OCI-LY1 (cell line): ENCODE data around the gene OR2V2.
A peak's percentile ranks its signal among the peaks of the same experiment; 100 is the strongest.
"Not testable (repeated sequence)": the region's sequence is repeated elsewhere in the genome, so short reads cannot be mapped to it uniquely, and the experiment has no call there.

Experiments used
- H2AFZ ChIP-seq: fragments of 200-600 bp; sonication (generic), shearing (Covaris generic); 2 replicates; pipeline ENCODE4 v1.6.0; 2014; ENCODE audit warnings: antibody characterized with exemption, mild to moderate bottlenecking, low read length
- H3F3A ChIP-seq: fragments of 200-600 bp; sonication (generic), shearing (Covaris generic); 2 replicates; pipeline ENCODE4 v1.6.0; 2014; ENCODE audit warnings: mild to moderate bottlenecking, antibody characterized with exemption, low read length, moderate library complexity; ENCODE audit not compliant: insufficient read depth
- H3K27ac ChIP-seq: fragments of 200-600 bp; sonication (generic); 2 replicates; pipeline ENCODE4 v1.5.1; 2014; ENCODE audit warnings: low read length, mixed run types, mild to moderate bottlenecking, low read depth; ENCODE audit not compliant: poor library complexity, severe bottlenecking
- H3K27me3 ChIP-seq: fragments of 200-600 bp; sonication (generic); 2 replicates; pipeline ENCODE4 v1.6.0; 2014; ENCODE audit warnings: antibody characterized with exemption, mild to moderate bottlenecking, low read length, moderate library complexity; ENCODE audit not compliant: insufficient read depth
- H3K36me3 ChIP-seq: fragments of 200-600 bp; sonication (generic); 2 replicates; pipeline ENCODE4 v1.6.1; 2014; ENCODE audit warnings: mild to moderate bottlenecking, antibody characterized with exemption, low read length, moderate library complexity, mixed read lengths; ENCODE audit not compliant: insufficient read depth
- H3K4me1 ChIP-seq: fragments of 200-600 bp; sonication (generic); 2 replicates; pipeline ENCODE4 v1.5.1; 2014; ENCODE audit warnings: mild to moderate bottlenecking, low read length, moderate library complexity; ENCODE audit not compliant: insufficient read depth, severe bottlenecking
- H3K4me2 ChIP-seq: fragments of 200-600 bp; sonication (generic), shearing (Covaris generic); 2 replicates; pipeline ENCODE4 v1.6.1; 2014; ENCODE audit warnings: low read length
- H3K4me3 ChIP-seq: fragments of 200-600 bp; sonication (generic); 2 replicates; pipeline ENCODE4 v1.5.1; 2014; ENCODE audit warnings: low read length, low read depth, mild to moderate bottlenecking, mixed read lengths; ENCODE audit not compliant: poor library complexity, severe bottlenecking
- H3K79me2 ChIP-seq: fragments of 200-600 bp; shearing (Covaris generic); 2 replicates; pipeline ENCODE4 v1.6.1; 2016; ENCODE audit warnings: mixed run types, low read length, mixed read lengths; ENCODE audit not compliant: insufficient read depth
- H3K9ac ChIP-seq: fragments of 200-600 bp; sonication (generic), shearing (Covaris generic); 2 replicates; pipeline ENCODE4 v1.6.1; 2014; ENCODE audit warnings: mild to moderate bottlenecking, low read length, mixed read lengths
- H3K9me2 ChIP-seq: fragments of 200-600 bp; sonication (generic), shearing (Covaris generic); 2 replicates; pipeline ENCODE4 v1.6.1; 2014; ENCODE audit warnings: low read depth, mild to moderate bottlenecking, low read length, mixed read lengths
- H3K9me3 ChIP-seq: fragments of 200-600 bp; shearing (Covaris generic); 2 replicates; pipeline ENCODE4 v1.6.1; 2014; ENCODE audit warnings: low read length, mixed read lengths
- H4K20me1 ChIP-seq: fragments of 200-600 bp; sonication (generic), shearing (Covaris generic); 2 replicates; pipeline ENCODE4 v1.6.0; 2016; ENCODE audit warnings: mild to moderate bottlenecking, low read length; ENCODE audit not compliant: insufficient read depth
- EZH2 ChIP-seq: fragments of 200-600 bp; sonication (generic), shearing (Covaris generic); IDR thresholded peaks from 2 replicates; pipeline ENCODE4 v1.8.0; 2017; ENCODE audit warnings: borderline replicate concordance, mixed run types, mild to moderate bottlenecking, antibody characterized with exemption, low read length, moderate library complexity, mixed read lengths
- TF ChIP-seq, protein P1 (sequence below): fragments of 200-600 bp; sonication (generic), shearing (Covaris generic); IDR thresholded peaks from 2 replicates; pipeline ENCODE4 v1.5.1; 2017; ENCODE audit warnings: mild to moderate bottlenecking, antibody characterized with exemption, low read length, moderate library complexity, mixed read lengths

Gene OR2V2

DNA sequence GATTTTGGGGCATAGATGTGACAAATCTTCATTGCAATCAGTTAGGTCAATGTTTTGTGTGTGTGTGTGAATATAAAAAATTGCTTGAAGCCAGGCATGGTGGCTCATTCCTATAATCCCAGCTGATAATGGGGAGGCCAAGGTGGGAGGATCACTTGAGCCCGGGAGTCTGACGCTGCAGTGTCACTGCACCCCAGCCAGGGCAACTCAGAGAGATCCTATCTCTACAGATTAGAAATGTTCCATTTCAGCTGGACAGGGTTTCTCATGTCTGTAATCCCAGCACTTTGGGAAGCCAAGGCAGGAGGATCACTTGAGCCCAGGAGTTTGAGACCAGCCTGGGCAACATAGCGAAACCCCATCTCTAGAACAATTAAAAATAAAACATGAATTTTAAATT is 11.5 kb downstream of the OR2V2 start:
- Histone ChIP-seq H3F3A (no peaks in the 10 kb centered on the region), H3K79me2 (no peaks in the 10 kb centered on the region), H4K20me1 (no peaks in the 10 kb centered on the region), H3K27me3 (no peaks in the 10 kb centered on the region; the same call in 1 of the 2 replicates), H3K4me3 (no peak overlapping the region), H3K27ac (no peak overlapping the region), H3K4me1 (peaks cover 53% of the 10 kb centered on the region), H3K4me2 (no peak overlapping the region), H3K9ac (no peak overlapping the region), H3K9me2 (no peaks in the 10 kb centered on the region), H3K9me3 (no peaks in the 10 kb centered on the region), H2AFZ (no peak overlapping the region), H3K36me3 (no peaks in the 10 kb centered on the region)
- TF ChIP-seq, protein P1, sequence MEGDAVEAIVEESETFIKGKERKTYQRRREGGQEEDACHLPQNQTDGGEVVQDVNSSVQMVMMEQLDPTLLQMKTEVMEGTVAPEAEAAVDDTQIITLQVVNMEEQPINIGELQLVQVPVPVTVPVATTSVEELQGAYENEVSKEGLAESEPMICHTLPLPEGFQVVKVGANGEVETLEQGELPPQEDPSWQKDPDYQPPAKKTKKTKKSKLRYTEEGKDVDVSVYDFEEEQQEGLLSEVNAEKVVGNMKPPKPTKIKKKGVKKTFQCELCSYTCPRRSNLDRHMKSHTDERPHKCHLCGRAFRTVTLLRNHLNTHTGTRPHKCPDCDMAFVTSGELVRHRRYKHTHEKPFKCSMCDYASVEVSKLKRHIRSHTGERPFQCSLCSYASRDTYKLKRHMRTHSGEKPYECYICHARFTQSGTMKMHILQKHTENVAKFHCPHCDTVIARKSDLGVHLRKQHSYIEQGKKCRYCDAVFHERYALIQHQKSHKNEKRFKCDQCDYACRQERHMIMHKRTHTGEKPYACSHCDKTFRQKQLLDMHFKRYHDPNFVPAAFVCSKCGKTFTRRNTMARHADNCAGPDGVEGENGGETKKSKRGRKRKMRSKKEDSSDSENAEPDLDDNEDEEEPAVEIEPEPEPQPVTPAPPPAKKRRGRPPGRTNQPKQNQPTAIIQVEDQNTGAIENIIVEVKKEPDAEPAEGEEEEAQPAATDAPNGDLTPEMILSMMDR: no peak
- TF ChIP-seq EZH2: no peak

DNA sequence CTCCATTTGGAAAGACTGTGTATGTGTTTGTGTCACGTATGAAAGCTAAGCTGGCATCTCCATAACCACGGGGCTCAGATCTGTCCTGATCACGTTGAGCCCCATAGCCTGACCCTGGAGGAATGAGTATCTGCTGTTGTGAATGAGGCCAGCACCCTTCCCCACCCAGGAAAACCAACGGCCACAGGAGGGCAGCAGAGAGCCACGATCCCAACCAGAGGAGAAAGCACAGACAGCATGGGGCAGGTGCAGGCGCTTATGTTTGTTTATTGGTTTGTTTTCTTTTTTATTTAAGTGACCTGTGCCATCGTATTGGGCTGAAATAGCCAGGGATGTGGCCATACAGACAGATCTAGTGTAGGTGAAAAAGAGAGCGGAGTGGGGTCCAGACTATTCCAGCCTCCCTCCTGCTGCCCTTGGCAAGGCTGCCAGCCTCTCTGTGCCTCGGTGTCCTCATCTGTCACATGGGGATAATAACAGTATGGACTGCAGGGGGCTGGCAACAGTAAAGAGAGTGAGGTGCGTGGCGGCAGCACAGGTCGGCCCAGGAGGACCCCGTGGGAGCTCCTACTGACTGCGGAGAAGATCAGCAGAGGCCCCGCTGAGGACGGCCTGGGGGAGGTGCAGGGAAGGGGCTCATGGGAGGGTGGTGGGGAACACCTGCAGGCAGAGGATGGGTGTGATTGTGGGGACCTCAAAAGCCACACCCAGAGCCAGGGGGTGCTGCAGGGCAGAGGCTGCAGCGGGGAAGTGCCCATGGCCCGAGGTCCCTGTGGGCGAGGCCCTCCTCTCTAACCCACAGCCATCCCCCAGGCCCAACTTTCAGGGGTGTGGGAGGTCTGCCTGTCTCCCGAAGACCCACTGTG is 12.1 kb downstream of the OR2V2 start:
- TF ChIP-seq, protein P1: peak; percentile 90
- no peak for TF ChIP-seq EZH2
- Histone ChIP-seq H4K20me1 (no peaks in the 10 kb centered on the region), H3K4me1 (peaks cover 53% of the 10 kb centered on the region), H3K36me3 (no peaks in the 10 kb centered on the region), H3K9ac (peak overlapping the region; percentile 68; the same call in 1 of the 2 replicates), H3K9me3 (no peaks in the 10 kb centered on the region), H3K9me2 (no peaks in the 10 kb centered on the region), H3F3A (no peaks in the 10 kb centered on the region), H3K4me3 (peak overlapping the region; percentile 60), H2AFZ (no peak overlapping the region), H3K27me3 (no peaks in the 10 kb centered on the region; the same call in 1 of the 2 replicates), H3K4me2 (peak overlapping the region; percentile 74), H3K27ac (peak overlapping the region; percentile 94), H3K79me2 (no peaks in the 10 kb centered on the region)

DNA sequence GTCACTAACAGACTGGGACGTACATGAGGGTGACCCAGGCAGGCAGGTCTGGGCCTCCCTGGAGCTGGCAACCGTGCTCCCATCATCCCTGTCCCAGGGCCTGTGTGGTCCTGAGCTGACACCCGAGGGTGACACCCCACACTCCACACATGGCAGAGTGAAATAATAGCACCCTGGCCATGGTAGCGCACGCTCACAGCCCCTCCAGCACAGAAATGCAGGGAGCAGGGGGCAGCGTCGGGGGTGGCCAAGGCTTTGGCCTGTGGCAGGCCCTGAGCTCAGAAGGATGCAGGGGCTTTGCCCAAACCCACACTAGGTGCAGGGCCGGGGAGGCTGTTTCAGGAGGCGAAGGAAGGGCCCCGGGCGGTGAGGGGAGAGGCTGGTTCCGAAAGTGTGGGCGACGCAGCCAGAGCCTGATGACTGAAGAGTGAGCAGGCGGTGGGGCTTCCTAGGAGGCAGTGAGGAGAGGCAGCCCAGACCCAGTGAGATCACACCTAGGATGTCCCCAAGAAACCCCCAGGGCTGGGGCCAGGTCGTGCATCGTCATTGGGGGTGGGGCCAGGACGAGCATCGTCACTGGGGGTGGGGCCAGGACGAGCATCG is 12.9 kb downstream of the OR2V2 start:
- no peaks in the 10 kb centered on the region for H3K36me3 ChIP-seq
- peaks cover 54% of the 10 kb centered on the region for H3K4me1 ChIP-seq
- H3K4me3 ChIP-seq: peak overlapping the region; percentile 60
- H2AFZ ChIP-seq: no peak overlapping the region
- H4K20me1 ChIP-seq: no peaks in the 10 kb centered on the region
- H3K27ac ChIP-seq: peak overlapping the region; percentile 94
- TF ChIP-seq EZH2: no peak
- TF ChIP-seq, protein P1: no peak
- no peaks in the 10 kb centered on the region for H3K9me3 ChIP-seq
- no peaks in the 10 kb centered on the region for H3K9me2 ChIP-seq
- H3K9ac ChIP-seq: peak overlapping the region; percentile 68
- no peaks in the 10 kb centered on the region for H3K27me3 ChIP-seq
- peaks cover under 1% of the 10 kb centered on the region; the same call in 1 of the 2 replicates for H3F3A ChIP-seq
- H3K79me2 ChIP-seq: no peaks in the 10 kb centered on the region
- peak overlapping the region; percentile 74 for H3K4me2 ChIP-seq

DNA sequence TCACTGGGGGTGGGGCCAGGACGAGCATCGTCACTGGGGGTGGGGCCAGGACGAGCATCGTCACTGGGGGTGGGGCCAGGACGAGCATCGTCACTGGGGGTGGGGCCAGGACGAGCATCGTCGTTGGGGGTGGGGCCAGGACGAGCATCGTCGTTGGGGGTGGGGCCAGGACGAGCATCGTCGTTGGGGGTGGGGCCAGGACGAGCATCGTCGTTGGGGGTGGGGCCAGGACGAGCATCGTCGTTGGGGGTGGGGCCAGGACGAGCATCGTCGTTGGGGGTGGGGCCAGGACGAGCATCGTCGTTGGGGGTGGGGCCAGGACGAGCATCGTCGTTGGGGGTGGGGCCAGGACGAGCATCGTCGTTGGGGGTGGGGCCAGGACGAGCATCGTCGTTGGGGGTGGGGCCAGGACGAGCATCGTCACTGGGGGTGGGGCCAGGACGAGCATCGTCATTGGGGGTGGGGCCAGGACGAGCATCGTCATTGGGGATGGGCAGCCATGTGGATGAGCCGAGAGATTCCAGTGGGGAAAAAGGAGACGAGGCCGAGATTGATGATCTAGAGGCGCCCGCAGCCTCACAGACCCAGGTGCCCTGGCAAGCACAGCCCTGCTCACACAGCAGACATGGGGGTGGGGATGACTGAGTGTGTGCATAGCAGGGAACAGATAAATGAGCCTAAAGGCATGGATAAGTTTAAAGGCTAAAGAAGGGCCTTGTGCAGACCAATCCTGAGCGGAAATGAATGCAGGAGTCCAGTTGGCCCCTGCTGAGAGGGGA is 13.6 kb downstream of the OR2V2 start:
- not testable (repeated sequence) for H2AFZ ChIP-seq
- H3K4me3 ChIP-seq: peak overlapping the region; percentile 62

More for the DNA sequence above, 13.6 kb downstream of the OR2V2 start:
- Histone ChIP-seq H3K9ac (peak overlapping the region; percentile 45), H3K4me1 (peaks cover 59% of the 10 kb centered on the region), H3K4me2 (peak overlapping the region; percentile 85), H3K27ac (peak overlapping the region; percentile 74)
- not testable (repeated sequence) for H3K36me3 ChIP-seq, H3K9me2 ChIP-seq, H3K79me2 ChIP-seq, H3K27me3 ChIP-seq, H3K9me3 ChIP-seq, H4K20me1 ChIP-seq, H3F3A ChIP-seq
